NCI-H524 (cell line): ENCODE data around the gene RFX2.

Source experiments
- DNase-seq, 2 experiments: peaks; one replicate each; lab custom pipeline; 2025; lab: John Stamatoyannopoulos, UW

Gene RFX2

GRCh38 chr19:5955636-5955935, 154.7 kb downstream of the RFX2 start:
- no peak for DNase-seq

DNA sequence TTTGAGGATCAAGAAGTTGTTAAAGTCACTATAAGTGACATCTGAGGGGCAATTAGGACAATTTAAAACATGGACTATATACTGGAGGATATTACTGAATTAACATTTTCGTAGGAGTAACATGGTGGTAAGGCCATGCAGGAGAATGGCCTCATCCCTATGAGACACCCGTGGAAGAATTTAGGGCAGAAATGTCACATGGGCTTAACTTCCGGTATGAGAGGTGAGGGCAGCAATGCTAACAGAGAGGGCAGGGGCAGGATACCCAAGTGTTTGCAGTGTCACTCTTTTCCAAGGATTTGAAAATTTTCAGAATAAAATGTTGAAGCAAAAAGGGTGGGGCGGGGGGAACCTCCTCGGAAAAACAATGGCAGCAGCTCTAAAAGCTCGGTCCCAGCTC, 156.0 kb downstream of the RFX2 start:
- DNase-seq = no peak

DNA sequence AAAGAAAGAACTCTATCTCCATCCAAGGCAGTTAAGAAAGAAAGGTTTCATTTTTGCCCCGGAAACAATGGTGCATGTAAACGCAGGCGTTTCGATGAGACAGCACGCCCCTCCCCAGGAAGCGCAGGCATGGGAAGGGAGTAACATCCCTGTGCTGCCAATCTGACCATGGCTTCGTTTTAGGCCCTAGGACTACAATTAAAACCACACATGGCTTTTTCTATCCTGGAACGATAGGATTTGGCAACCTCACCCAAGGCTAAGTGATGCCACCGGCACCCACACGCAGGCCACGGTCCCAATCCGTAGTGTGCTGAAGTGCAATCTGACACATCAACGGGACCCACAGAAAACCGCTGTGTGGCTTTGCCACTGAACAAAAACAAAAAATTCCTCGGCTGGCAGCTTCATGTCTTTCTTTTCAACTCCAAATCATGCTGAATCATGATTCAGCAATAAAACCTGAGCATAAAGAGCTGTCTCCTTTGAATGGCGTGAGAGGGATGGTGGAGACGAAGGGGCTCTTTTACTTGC, 156.6 kb downstream of the RFX2 start:
- DNase-seq = no peak

- no peak for DNase-seq
These were observed 157.2 kb downstream of the RFX2 start for GRCh38 chr19:5953030-5953589.

- no peak for DNase-seq
These were observed 157.9 kb downstream of the RFX2 start for GRCh38 chr19:5952193-5953029.

DNA sequence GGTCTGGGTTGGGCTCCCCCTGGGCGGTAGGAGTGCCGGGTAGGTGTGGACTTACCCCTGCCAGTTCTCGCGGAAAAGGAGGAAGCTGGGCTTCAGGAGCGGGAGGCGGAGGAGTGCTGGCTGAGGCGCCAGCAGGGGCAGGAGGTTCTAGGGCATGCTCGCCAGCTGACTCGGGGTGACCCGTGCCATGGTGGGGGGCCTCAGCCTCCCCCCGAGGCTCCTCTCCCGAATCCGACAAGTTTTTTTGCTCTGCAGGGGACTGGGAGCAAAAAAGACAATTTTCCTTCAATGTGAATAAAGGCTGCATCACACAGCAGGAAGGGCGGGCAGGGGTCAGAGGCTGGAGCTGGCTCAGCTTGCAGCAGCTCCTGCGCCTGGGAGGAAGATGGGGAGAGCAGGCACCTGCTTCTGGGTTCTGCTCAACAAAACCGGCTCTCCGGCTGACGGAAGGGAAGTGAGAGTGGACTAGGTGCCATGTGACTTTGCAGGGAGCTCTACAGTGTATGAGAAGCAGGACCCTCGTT, 158.9 kb downstream of the RFX2 start:
- no peak for DNase-seq

DNA sequence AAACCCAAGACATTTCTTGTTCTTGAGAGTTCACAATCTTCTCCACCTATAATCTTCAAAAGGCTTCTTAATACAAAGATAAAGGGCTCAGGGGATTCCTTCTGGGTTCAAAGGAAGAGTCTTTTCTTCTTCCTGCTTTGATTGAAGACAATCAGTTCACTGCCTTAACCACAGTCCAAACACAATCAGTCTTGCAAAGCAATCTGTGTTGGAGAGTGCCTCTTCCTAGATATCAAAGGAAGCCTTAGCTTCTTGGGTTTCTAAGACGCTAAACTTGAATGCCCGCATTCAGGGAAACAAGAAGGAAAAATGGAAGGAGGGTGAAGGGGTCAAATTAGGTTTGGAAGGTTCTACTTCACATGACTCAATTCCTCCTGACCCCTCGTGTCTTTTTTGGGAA, 159.6 kb downstream of the RFX2 start:
- DNase-seq = no peak

GRCh38 chr19:5949792-5950305, 160.5 kb downstream of the RFX2 start:
- peak; percentile 51 to 83 for DNase-seq

- DNase-seq = no peak
These were observed 161.3 kb downstream of the RFX2 start for GRCh38 chr19:5948752-5949564.

DNA sequence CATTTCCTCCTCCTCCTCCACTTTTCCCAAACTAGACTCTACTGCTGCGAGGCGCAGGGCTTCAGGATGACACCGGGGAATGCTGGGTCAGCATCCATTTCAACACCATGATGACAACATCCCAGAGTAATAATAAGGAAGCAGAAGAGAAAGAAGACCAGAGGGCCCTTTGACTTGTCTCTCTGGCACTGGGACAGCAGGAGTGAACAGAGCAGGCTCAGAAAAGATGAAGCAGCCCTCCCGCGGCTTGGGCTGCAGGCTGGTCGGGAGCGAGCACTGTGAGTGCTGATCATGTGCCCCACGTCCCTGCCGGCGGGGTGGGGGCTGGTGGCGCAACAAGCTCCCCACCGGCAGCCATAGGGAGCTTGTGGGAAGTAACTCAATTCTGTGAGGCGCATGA, 162.9 kb downstream of the RFX2 start:
- DNase-seq = no peak

- DNase-seq = no peak
These were observed 166.7 kb downstream of the RFX2 start for GRCh38 chr19:5943623-5944022.
